ENCODE data around the gene OR2T33.

Gene OR2T33

DNA sequence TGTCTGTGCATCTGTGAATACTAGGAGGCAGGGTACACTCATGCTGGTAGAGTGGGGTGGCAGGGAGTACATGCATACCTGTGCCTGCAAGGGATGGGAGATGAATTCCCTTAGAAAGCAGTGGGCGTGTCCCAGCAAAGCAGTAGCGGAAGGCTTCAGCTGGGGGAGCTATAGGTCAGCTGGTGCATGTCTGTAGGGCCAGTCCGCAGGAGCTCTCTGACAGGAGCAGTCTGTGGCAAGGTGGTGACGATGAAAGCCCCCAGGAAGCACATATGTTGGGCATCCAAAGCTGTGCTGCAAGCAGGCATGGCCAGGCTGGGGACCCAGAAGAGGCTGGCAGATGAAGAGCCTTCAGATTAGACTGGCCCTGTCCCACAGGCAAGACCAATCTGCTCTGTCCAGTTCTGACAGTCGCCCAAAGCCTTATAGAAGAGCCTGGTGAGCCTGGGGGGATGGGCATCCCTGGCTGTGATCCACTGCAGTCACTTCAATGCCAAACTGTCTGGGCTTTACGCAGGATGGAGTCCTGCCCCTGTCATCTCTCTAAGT, 48.3 kb downstream of the OR2T33 start:
- ChIA-PET POLR2A (no interaction called here), CTCF (no interaction called here)
- TF ChIP-seq CTCF (IDR thresholded peaks at IDR 0.05; ENCODE audit: insufficient read depth, low read length, missing control alignments), result no peak
- no peak overlapping the region for H3K4me3 ChIP-seq (ENCODE audit: low read depth, low read length)
- no peak for DNase-seq (ENCODE audit: low read depth, low spot score)

DNA sequence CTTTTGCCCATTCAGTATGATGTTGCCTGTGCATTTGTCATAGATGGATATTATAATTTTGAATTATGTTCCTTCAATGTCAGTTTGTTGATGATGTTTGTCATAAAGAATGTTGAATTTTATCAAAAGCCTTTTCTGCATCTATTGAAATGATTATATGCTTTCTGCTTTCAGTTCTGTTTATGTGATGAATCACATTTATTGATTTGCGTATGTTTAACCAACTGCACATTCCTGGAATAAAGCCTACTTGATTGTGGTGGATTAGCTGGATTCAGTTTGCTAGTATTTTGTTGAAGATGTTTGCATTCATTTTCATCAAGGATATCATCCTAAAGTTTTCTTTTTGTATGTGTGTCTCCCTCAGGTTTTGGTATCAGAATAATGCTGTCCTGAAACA, 52.2 kb downstream of the OR2T33 start:
- ChIA-PET POLR2A (no interaction called here), CTCF (no interaction called here)
- DNase-seq (ENCODE audit: low read depth, low spot score), result no peak
- TF ChIP-seq CTCF (IDR thresholded peaks at IDR 0.05; ENCODE audit: insufficient read depth, low read length, missing control alignments), result no peak
- H3K4me3 ChIP-seq (ENCODE audit: low read depth, low read length), result no peak overlapping the region
